GM13976 (cell line): Measurements from ENCODE around the gene HBG2.

Source experiments
- DNase-seq: peaks from one replicate; pipeline ENCODE4 v3.0.0; 2012; ENCODE audit warnings: low spot score
- CTCF ChIP-seq: IDR thresholded peaks from 2 replicates; pipeline ENCODE4 v1.5.1; 2012; ENCODE audit warnings: borderline replicate concordance, mild to moderate bottlenecking; ENCODE audit not compliant: insufficient read depth; ENCODE audit errors: extremely low read depth, missing control alignments, control extremely low read depth
- in situ Hi-C: fragments of 300-500 bp; cut with MboI; formaldehyde crosslinking; loops from one replicate; pipeline ENCODE4 v1.12.0; 2022; ENCODE audit warnings: low sequenced_read_pairs, mixed read lengths, inconsistent platforms; ENCODE audit not compliant: unreplicated experiment

The HBG2 gene

GRCh38 chr11:5239046-5239445 lies 15.5 kb downstream of the HBG2 start:
- DNase-seq, result no peak
- TF ChIP-seq CTCF, result no peak
- in situ Hi-C loops, result no loop called here

GRCh38 chr11:5238486-5238885 lies 16.1 kb downstream of the HBG2 start:
- no peak for TF ChIP-seq CTCF

GRCh38 chr11:5237420-5237819 lies 17.2 kb downstream of the HBG2 start:
- no peak for TF ChIP-seq CTCF
- in situ Hi-C loops, result no loop called here
- no peak for DNase-seq

More at GRCh38 chr11:5238486-5238885, 16.1 kb downstream of the HBG2 start:
- no peak for DNase-seq
- in situ Hi-C loops, result no loop called here

- no peak for DNase-seq
- in situ Hi-C loops, result no loop called here
- TF ChIP-seq CTCF, result no peak
Measured at GRCh38 chr11:5235364-5236095, 19.1 kb downstream of the HBG2 start.

GRCh38 chr11:5234381-5234834 lies 20.2 kb downstream of the HBG2 start, which contains the start of gene HBD:
Gene HBD (minus strand): TSS chr11:5234483. CDS start chr11:5234433, 50 bp downstream.
- in situ Hi-C loops, result no loop called here
- TF ChIP-seq CTCF, result no peak

GRCh38 chr11:5233307-5233706 lies 21.3 kb downstream of the HBG2 start:
- DNase-seq, result no peak
- in situ Hi-C loops, result no loop called here
- no peak for TF ChIP-seq CTCF

More at GRCh38 chr11:5234381-5234834, 20.2 kb downstream of the HBG2 start, which contains the start of gene HBD:
- no peak for DNase-seq
